Common myeloid progenitor, CD34-positive (primary cell): ENCODE results near the gene PTPRK.

ENCODE experiments used
- CTCF ChIA-PET: fragments of 350-600 bp; sonication (Branson Sonifier 250); formaldehyde crosslinking; loops from one replicate; lab custom pipeline; 2021; ENCODE audit warnings: antibody characterized with exemption; lab: Charles Lee
- POLR2A ChIA-PET: fragments of 350-600 bp; sonication (Branson Sonifier 250); formaldehyde crosslinking; loops from one replicate; lab custom pipeline; 2021; ENCODE audit warnings: antibody characterized with exemption; lab: Charles Lee
- DNase-seq, 3 donors: peaks; one replicate each; pipeline versions ENCODE4 v3.0.0 to v3.0.0-alpha.2; 2013
- H3K27ac ChIP-seq, 2 experiments: 1 replicate in 1 of 2; 2 replicates in 1 of 2; pipeline ENCODE4 v1.7.0; 2013; ENCODE audit warnings: inconsistent platforms in 2 of 2, low read length in 2 of 2, mild to moderate bottlenecking in 2 of 2, low read depth in 1 of 2, moderate library complexity in 1 of 2; ENCODE audit not compliant: severe bottlenecking in 2 of 2, insufficient read depth in 1 of 2, poor library complexity in 1 of 2
- H3K27me3 ChIP-seq, 5 experiments: replicated peaks in 2 of 5; 1 replicate in 3 of 5; 2 replicates in 2 of 5; pipeline versions ENCODE4 v1.6.1 to v1.7.0; 2013; ENCODE audit warnings: low read length in 4 of 5, mild to moderate bottlenecking in 2 of 5, moderate library complexity in 2 of 5, inconsistent platforms in 1 of 5; ENCODE audit not compliant: insufficient read depth in 5 of 5, control insufficient read depth in 4 of 5
- H3K36me3 ChIP-seq, 4 experiments: 1 replicate in 2 of 4; 2 replicates in 2 of 4; pipeline versions ENCODE4 v1.6.1 to v1.7.0; 2013; ENCODE audit warnings: low read length in 3 of 4, control low read depth in 1 of 4, mild to moderate bottlenecking in 1 of 4; ENCODE audit not compliant: control insufficient read depth in 4 of 4, insufficient read depth in 4 of 4
- H3K4me1 ChIP-seq, 4 experiments: 1 replicate in 3 of 4; 2 replicates in 1 of 4; pipeline versions ENCODE4 v1.6.1 to v1.7.1; 2013; ENCODE audit warnings: low read length in 3 of 4, mild to moderate bottlenecking in 3 of 4, control low read depth in 1 of 4, inconsistent platforms in 1 of 4, moderate library complexity in 1 of 4; ENCODE audit not compliant: control insufficient read depth in 4 of 4, insufficient read depth in 4 of 4; ENCODE audit errors: control extremely low read depth in 1 of 4
- H3K4me3 ChIP-seq, 7 experiments: 1 replicate in 4 of 7; 2 replicates in 3 of 7; pipeline versions ENCODE4 v1.5.1 to v1.7.0; 2013; ENCODE audit warnings: mild to moderate bottlenecking in 7 of 7, low read length in 6 of 7, moderate library complexity in 6 of 7, inconsistent platforms in 2 of 7, low read depth in 2 of 7, control low read depth in 1 of 7; ENCODE audit not compliant: insufficient read depth in 4 of 7, control insufficient read depth in 1 of 7; ENCODE audit errors: extremely low read depth in 1 of 7
- H3K9me3 ChIP-seq, 5 experiments: 1 replicate in 4 of 5; 2 replicates in 1 of 5; pipeline versions ENCODE4 v1.6.1 to v1.7.1; 2013; ENCODE audit warnings: low read length in 4 of 5, mild to moderate bottlenecking in 2 of 5, inconsistent platforms in 1 of 5, low read depth in 1 of 5, moderate library complexity in 1 of 5; ENCODE audit not compliant: control insufficient read depth in 4 of 5, insufficient read depth in 2 of 5; ENCODE audit errors: control extremely low read depth in 1 of 5
- WGBS: methylation state at CpG from one replicate; pipeline ENCODE4 v1.1.5; 2013; ENCODE audit not compliant: insufficient coverage; 5-methylcytosine and 5-hydroxymethylcytosine counted together

Gene PTPRK

GRCh38 chr6:128422871-128423270 is 97.5 kb downstream of the PTPRK start:
- DNase-seq = no peak
- H3K4me3 ChIP-seq = no peak overlapping the region
- no peaks in the 10 kb centered on the region for H3K4me1 ChIP-seq
- POLR2A ChIA-PET = no interaction called here
- no peaks in the 10 kb centered on the region for H3K27me3 ChIP-seq
- CTCF ChIA-PET = no interaction called here
- WGBS = no CpG with 5 or more reads among the region's 1 CpG
- H3K9me3 ChIP-seq = peaks cover 0 to 5% (median 0%) of the 10 kb centered on the region in 5 experiments
- H3K36me3 ChIP-seq = no peaks in the 10 kb centered on the region
- no peak overlapping the region for H3K27ac ChIP-seq

- Histone ChIP-seq H3K36me3 (no peaks in the 10 kb centered on the region), H3K9me3 (peaks cover 0 to 5% (median 0%) of the 10 kb centered on the region in 5 experiments), H3K4me3 (no peak overlapping the region), H3K4me1 (no peaks in the 10 kb centered on the region), H3K27me3 (no peaks in the 10 kb centered on the region), H3K27ac (no peak overlapping the region)
- POLR2A ChIA-PET = no interaction called here
- DNase-seq = no peak
- CTCF ChIA-PET = no interaction called here
Observed at GRCh38 chr6:128422200-128422599, 98.2 kb downstream of the PTPRK start.

- no peaks in the 10 kb centered on the region for H3K27me3 ChIP-seq
- WGBS = no CpG with 5 or more reads among the region's 3 CpGs
- no peaks in the 10 kb centered on the region for H3K36me3 ChIP-seq
- no peak for DNase-seq
- H3K9me3 ChIP-seq = peaks cover 0 to 5% (median 0%) of the 10 kb centered on the region in 5 experiments
- ChIA-PET POLR2A (no interaction called here), CTCF (no interaction called here)
- no peak overlapping the region for H3K4me3 ChIP-seq
- H3K27ac ChIP-seq = no peak overlapping the region
- no peaks in the 10 kb centered on the region for H3K4me1 ChIP-seq
Observed at GRCh38 chr6:128421788-128422187, 98.6 kb downstream of the PTPRK start.

- no peak overlapping the region for H3K27ac ChIP-seq
- WGBS = 100% methylated on average over 2 of the region's 5 CpGs
- no peaks in the 10 kb centered on the region for H3K36me3 ChIP-seq
- no peaks in the 10 kb centered on the region for H3K27me3 ChIP-seq
- ChIA-PET CTCF (no interaction called here), POLR2A (no interaction called here)
- H3K4me1 ChIP-seq = no peaks in the 10 kb centered on the region
- no peak overlapping the region for H3K4me3 ChIP-seq
- DNase-seq = no peak
- H3K9me3 ChIP-seq = peaks cover 0 to 5% (median 0%) of the 10 kb centered on the region in 5 experiments
Observed at GRCh38 chr6:128417698-128418097, 102.7 kb downstream of the PTPRK start.

GRCh38 chr6:128415387-128415786 is 105.0 kb downstream of the PTPRK start:
- Histone ChIP-seq H3K4me1 (no peaks in the 10 kb centered on the region), H3K27ac (no peak overlapping the region), H3K27me3 (no peaks in the 10 kb centered on the region), H3K36me3 (no peaks in the 10 kb centered on the region), H3K4me3 (no peak overlapping the region), H3K9me3 (peaks cover 0 to 5% (median 0%) of the 10 kb centered on the region in 5 experiments)
- whole genome bisulfite sequencing = no CpG with 5 or more reads among the region's 1 CpG
- CTCF ChIA-PET = no interaction called here
- POLR2A ChIA-PET = no interaction called here
- no peak for DNase-seq

GRCh38 chr6:128414943-128415342 is 105.5 kb downstream of the PTPRK start:
- H3K9me3 ChIP-seq = peaks cover 0 to 5% (median 0%) of the 10 kb centered on the region in 5 experiments
- DNase-seq = no peak
- 100% methylated on average over 1 of the region's 6 CpGs for WGBS
- no peaks in the 10 kb centered on the region for H3K27me3 ChIP-seq
- ChIA-PET CTCF (no interaction called here), POLR2A (no interaction called here)
- no peaks in the 10 kb centered on the region for H3K4me1 ChIP-seq
- H3K27ac ChIP-seq = no peak overlapping the region
- no peak overlapping the region for H3K4me3 ChIP-seq
- H3K36me3 ChIP-seq = no peaks in the 10 kb centered on the region

- no peak overlapping the region for H3K27ac ChIP-seq
- no peak for DNase-seq
- H3K4me3 ChIP-seq = no peak overlapping the region
- no peaks in the 10 kb centered on the region for H3K36me3 ChIP-seq
- no peaks in the 10 kb centered on the region for H3K4me1 ChIP-seq
- 100% methylated on average over 2 of the region's 6 CpGs for WGBS
- CTCF ChIA-PET = no interaction called here
- H3K27me3 ChIP-seq = no peaks in the 10 kb centered on the region
- POLR2A ChIA-PET = no interaction called here
- peaks cover 0 to 2% (median 0%) of the 10 kb centered on the region in 5 experiments for H3K9me3 ChIP-seq
Observed at GRCh38 chr6:128413291-128413690, 107.1 kb downstream of the PTPRK start.
